GM12878 (cell line): ENCODE results near the gene PRICKLE4. TPM values are rescaled to one million over a fixed set of nuclear protein-coding genes. Genes with fewer than 3 reads are reported as not detected.

Experiments used
- ASH2L ChIP-seq: fragments of 300-600, 200-600 bp; sonication (generic); IDR thresholded peaks from 2 replicates; pipeline ENCODE4 v1.6.1; 2017; ENCODE audit warnings: low read depth, mild to moderate bottlenecking, borderline replicate concordance
- BACH1 ChIP-seq: fragments of 450-650 bp; IDR thresholded peaks from 2 replicates; pipeline ENCODE4 v1.6.1; 2017; ENCODE audit warnings: mild to moderate bottlenecking, borderline replicate concordance
- DPF2 ChIP-seq: fragments of 450-650 bp; IDR thresholded peaks from 2 replicates; pipeline ENCODE4 v1.6.1; 2017; ENCODE audit warnings: mild to moderate bottlenecking
- E2F8 ChIP-seq: fragments of 450-650 bp; IDR thresholded peaks from 2 replicates; pipeline ENCODE4 v1.6.1; 2018; ENCODE audit warnings: mild to moderate bottlenecking, low read depth, moderate library complexity; ENCODE audit not compliant: partially characterized antibody
- KDM1A ChIP-seq: fragments of 200-600 bp; sonication (generic); IDR thresholded peaks from 2 replicates; pipeline ENCODE4 v1.6.1; 2016; ENCODE audit warnings: borderline replicate concordance
- MLLT1 ChIP-seq: fragments of 450-650 bp; IDR thresholded peaks from 2 replicates; pipeline ENCODE4 v1.6.1; 2016; ENCODE audit warnings: mild to moderate bottlenecking
- NFYB ChIP-seq: IDR thresholded peaks from 2 replicates; pipeline ENCODE4 v1.6.1; 2011; ENCODE audit warnings: low read depth, mild to moderate bottlenecking, low read length, improper control_type of control experiment, moderate library complexity; ENCODE audit not compliant: insufficient read depth
- POU2F2 ChIP-seq: IDR thresholded peaks from 3 replicates; pipeline ENCODE4 v1.6.1; 2011; ENCODE audit warnings: low read depth, mild to moderate bottlenecking, low read length, borderline replicate concordance
- RBBP5 ChIP-seq: fragments of 200-600 bp; sonication (generic); conservative IDR thresholded peaks from 2 replicates; pipeline ENCODE4 v1.6.1; 2016
- RFX5 ChIP-seq: IDR thresholded peaks from 2 replicates; pipeline ENCODE4 v1.6.1; 2011; ENCODE audit warnings: low read depth, low read length, improper control_type of control experiment
- SKIL ChIP-seq: fragments of 450-650 bp; IDR thresholded peaks from 2 replicates; pipeline ENCODE4 v1.6.1; 2017; ENCODE audit warnings: mild to moderate bottlenecking, low read depth, inconsistent platforms; ENCODE audit not compliant: poor library complexity, severe bottlenecking
- SMC3 ChIP-seq: IDR thresholded peaks from 2 replicates; pipeline ENCODE4 v1.6.1; 2011; ENCODE audit warnings: low read length, improper control_type of control experiment, borderline replicate concordance
- SP1 ChIP-seq: IDR thresholded peaks from one replicate; pipeline ENCODE4 v1.6.1; 2011; ENCODE audit warnings: low read depth, low read length
- SPI1 ChIP-seq: IDR thresholded peaks from 2 replicates; pipeline ENCODE4 v1.6.1; 2011; ENCODE audit warnings: low read depth, mild to moderate bottlenecking, low read length, moderate library complexity, borderline replicate concordance; ENCODE audit not compliant: insufficient read depth
- SRF ChIP-seq, 2 experiments: IDR thresholded peaks; 2 replicates each; pipeline ENCODE4 v1.6.1; 2011; ENCODE audit warnings: low read depth in 2 of 2, low read length in 2 of 2, mild to moderate bottlenecking in 1 of 2, moderate library complexity in 1 of 2
- SUPT20H ChIP-seq: IDR thresholded peaks from 2 replicates; pipeline ENCODE4 v1.6.1; 2011; ENCODE audit warnings: low read depth, mild to moderate bottlenecking, low read length, moderate library complexity, borderline replicate concordance; ENCODE audit not compliant: control insufficient read depth
- TARDBP ChIP-seq: IDR thresholded peaks from 2 replicates; pipeline ENCODE4 v1.6.1; 2016; ENCODE audit warnings: borderline replicate concordance
- YBX1 ChIP-seq: fragments of 450-650 bp; IDR thresholded peaks from 2 replicates; pipeline ENCODE4 v1.6.1; 2016; ENCODE audit warnings: antibody characterized with exemption
- ZBTB4 ChIP-seq: fragments of 450-650 bp; formaldehyde crosslinking; IDR thresholded peaks from 2 replicates; pipeline ENCODE4 v1.4.0; 2022; ENCODE audit warnings: mild to moderate bottlenecking, moderate library complexity
- ZNF24 ChIP-seq: fragments of 450-650 bp; IDR thresholded peaks from 2 replicates; pipeline ENCODE4 v1.6.1; 2017; ENCODE audit warnings: antibody characterized with exemption, mild to moderate bottlenecking
- ZNF622 ChIP-seq: fragments of 450-650 bp; IDR thresholded peaks from 2 replicates; pipeline ENCODE4 v1.6.1; 2017; ENCODE audit warnings: mild to moderate bottlenecking, inconsistent platforms
- polyA plus RNA-seq, 11 experiments: library from polyadenylated mRNA; depleted of rRNA in 4 of 11; unstranded in 6 of 11; stranded (reverse) in 5 of 11; fragments of >200 nt; fragmentation: Nextera tagmentation in 4 of 11; fragmentation: Illumina TruSeq in 1 of 11; extraction: Ambion mirVana in 4 of 11; extraction: Trizol in 1 of 11; gene quantifications; 1 replicate in 1 of 11; 2 replicates in 10 of 11; pipeline versions ENCODE4 v1.2.1 to v1.2.3, GENCODE V29; 2011 to 2016; ENCODE audit warnings: inconsistent platforms in 2 of 11, missing spikeins in 2 of 11, low read depth in 1 of 11
- total RNA-seq, 4 experiments: library from RNA; depleted of rRNA in 3 of 4; stranded (reverse); fragments of >200 nt in 3 of 4; fragmentation: Illumina TruSeq in 1 of 4; extraction: Trizol in 1 of 4; gene quantifications; 2 replicates each; pipeline versions ENCODE4 v1.2.1 to v1.2.3, GENCODE V29; 2013 to 2021

The PRICKLE4 gene
- total and polyA plus RNA-seq, 10 of the 15 experiments (the other 5 are each of a cell fraction or from before 2014, with no cell fraction given), result 0.33 to 0.85 (median 0.35) TPM; not detected in 7

- TF ChIP-seq RFX5 (0 out of 2 replicates have a peak, but pooled peaks have one; percentile 17), ASH2L (no peak), DPF2 (peak; percentile 92), RBBP5 (no peak), MLLT1 (peak; percentile 80), POU2F2 (peak; percentile 70), ZBTB4 (CRISPR knock-in tag) (no peak), SUPT20H (no peak), SMC3 (peak; percentile 27; the same call in 1 of the 2 replicates), BACH1 (peak; percentile 51; the same call in 1 of the 2 replicates), SKIL (peak; percentile 85), TARDBP (no peak), KDM1A (no peak), SP1 (peak; percentile 80), SPI1 (no peak), ZNF622 (no peak), YBX1 (no peak), NFYB (no peak), E2F8 (no peak), SRF (IDR thresholded peaks at IDR 0.05; ENCODE audit: low read depth in 2 of 2, low read length in 2 of 2) (no peak), ZNF24 (no peak)
These were observed 47.8 kb upstream of the PRICKLE4 start (continued) for GRCh38 chr6:41732591-41733359.
